NCI-H2107 treated with DMSO at 0.1 percent for 48 hours (cell line): ENCODE measurements around the gene EBF4.

ENCODE experiments used
- DNase-seq: peaks from one replicate; lab custom pipeline; 2025; ENCODE audit not compliant: unreplicated experiment; lab: John Stamatoyannopoulos, UW

The EBF4 gene, protein sequence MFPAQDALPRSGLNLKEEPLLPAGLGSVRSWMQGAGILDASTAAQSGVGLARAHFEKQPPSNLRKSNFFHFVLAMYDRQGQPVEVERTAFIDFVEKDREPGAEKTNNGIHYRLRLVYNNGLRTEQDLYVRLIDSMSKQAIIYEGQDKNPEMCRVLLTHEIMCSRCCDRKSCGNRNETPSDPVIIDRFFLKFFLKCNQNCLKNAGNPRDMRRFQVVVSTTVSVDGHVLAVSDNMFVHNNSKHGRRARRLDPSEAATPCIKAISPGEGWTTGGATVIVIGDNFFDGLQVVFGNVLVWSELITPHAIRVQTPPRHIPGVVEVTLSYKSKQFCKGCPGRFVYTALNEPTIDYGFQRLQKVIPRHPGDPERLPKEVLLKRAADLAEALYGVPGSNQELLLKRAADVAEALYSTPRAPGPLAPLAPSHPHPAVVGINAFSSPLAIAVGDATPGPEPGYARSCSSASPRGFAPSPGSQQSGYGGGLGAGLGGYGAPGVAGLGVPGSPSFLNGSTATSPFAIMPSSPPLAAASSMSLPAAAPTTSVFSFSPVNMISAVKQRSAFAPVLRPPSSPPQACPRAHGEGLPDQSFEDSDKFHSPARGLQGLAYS

GRCh38 chr20:2692036-2692885, at the start of gene EBF4:
Gene EBF4, plus strand, starts transcription at chr20:2692780. Its CDS starts 866 bp downstream, at chr20:2693646.
- DNase-seq = peak; percentile 3

- no peak for DNase-seq
These were observed 48.9 kb upstream of the EBF4 start for GRCh38 chr20:2643708-2644107.

DNA sequence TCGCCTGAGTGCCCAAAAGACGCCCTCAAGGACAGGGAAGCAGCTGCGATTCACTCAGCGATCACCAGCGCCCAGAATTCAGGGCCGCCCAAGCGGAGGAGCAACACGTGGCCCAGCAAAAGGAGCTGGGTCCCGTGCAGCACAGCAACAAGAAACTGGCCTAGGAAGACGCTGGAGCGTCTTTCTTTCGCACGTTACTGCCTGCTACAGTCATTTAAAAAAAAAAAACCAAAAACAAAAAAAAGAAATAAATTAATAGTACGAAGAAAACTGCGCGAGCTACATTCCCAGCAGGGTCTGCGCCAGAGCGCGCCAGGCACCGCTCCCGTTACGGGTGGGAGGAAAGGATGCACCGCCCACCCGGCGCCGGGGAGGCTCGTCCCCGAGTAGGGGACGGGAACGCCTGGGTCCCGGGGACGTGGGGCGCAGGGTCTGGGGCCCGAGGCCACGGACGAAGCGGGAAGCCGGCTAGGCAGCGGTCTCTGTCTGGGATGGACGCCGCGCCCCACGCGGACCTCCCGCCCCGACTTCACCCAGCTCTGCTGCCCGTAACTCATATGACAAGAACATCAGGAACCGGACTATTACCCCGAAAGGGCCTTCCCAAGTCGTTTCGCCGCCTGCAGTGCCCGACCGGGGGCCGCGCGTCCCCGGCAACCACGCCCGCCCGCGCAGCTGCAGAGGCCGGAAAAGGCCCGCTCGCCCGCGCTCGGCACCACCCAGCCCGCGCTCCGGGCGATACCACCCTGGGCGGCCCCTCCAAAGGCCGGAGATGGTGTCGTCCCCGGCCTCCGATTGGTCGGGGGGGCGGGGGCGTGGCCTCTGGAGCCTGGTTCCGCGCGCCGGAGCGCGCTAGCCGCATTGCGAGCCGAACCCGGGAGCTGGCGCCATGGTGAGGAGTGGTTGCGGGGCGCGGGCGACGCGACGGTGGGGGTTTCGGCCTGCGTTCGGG, 40.5 kb upstream of the EBF4 start, which contains the start of gene NOP56:
TSS of gene NOP56 (plus strand) at position 861 of the 952 bp plus-strand sequence. CDS start at position 890, 29 bp downstream.
- peak; percentile 38 for DNase-seq

GRCh38 chr20:2652724-2653555, 39.6 kb upstream of the EBF4 start:
- DNase-seq = no peak

DNA sequence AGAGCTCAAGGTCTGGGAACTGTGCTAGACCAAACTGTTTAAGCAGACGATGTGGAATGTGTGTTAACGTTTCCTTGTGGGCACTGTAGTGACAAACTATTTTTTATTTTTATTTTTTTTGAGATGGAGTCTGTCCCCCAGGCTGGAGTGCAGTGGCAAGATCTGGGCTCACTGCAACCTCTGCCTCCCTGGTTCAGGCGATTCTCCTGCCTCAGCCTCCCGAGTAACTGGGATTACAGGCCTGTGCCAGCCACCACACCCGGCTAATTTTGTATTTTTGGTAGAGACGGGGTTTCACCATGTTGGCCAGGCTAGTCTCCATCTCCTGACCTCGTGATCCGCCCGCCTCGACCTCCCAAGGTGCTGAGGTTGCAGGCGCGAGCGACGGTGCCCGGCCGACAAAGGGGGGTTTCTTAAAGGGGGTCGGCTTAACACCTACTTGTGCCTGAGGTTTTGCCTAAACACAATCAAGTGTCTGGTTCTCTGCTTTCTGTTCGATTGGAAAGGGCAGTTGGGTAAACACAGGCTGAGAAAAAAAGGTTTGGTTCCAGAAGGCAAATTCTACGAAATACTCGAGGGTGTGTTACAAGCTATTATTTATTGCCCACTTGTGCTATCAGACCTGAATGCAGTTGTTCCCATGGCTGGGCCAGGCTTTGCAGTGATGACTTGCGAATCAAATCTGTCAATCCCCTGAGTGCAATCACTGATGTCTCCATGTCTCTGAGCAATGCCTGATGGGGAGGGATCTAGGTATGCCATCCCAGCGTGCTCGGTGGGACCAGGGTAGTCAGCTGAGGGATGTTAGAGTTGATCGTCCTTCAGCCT, 38.8 kb upstream of the EBF4 start:
- no peak for DNase-seq

GRCh38 chr20:2654384-2654822, 38.2 kb upstream of the EBF4 start:
- DNase-seq = no peak

- no peak for DNase-seq
These were observed 37.7 kb upstream of the EBF4 start for GRCh38 chr20:2654831-2655230.

GRCh38 chr20:2655331-2656116, 37.1 kb upstream of the EBF4 start:
- DNase-seq = no peak

GRCh38 chr20:2656471-2657117, 36.0 kb upstream of the EBF4 start:
- DNase-seq = no peak

DNA sequence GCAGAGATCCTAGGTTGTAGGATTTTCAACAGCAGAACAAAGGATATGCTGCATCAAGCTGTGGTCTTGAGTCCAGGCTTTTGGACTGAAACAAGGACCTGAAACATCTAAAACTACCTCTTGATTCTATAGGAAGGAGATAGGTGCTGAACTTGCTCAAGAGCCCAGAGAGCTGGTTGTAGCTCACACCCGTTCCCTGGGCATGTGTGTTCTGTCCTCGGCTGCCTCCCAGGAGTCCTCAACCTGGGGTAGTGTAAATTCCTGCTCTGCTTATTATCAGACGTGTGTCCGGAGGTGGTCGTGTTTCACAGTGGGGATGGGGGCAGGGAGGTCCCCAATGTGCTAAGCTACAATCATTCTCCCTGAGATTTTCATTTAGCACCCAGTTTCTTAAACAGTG, 35.3 kb upstream of the EBF4 start:
- no peak for DNase-seq

- DNase-seq = no peak
These were observed 34.9 kb upstream of the EBF4 start for GRCh38 chr20:2657674-2658073.

GRCh38 chr20:2658414-2659354, 33.9 kb upstream of the EBF4 start:
- no peak for DNase-seq

GRCh38 chr20:2659547-2659946, 33.0 kb upstream of the EBF4 start:
- DNase-seq = no peak

GRCh38 chr20:2663364-2663886, 29.2 kb upstream of the EBF4 start:
- no peak for DNase-seq

DNA sequence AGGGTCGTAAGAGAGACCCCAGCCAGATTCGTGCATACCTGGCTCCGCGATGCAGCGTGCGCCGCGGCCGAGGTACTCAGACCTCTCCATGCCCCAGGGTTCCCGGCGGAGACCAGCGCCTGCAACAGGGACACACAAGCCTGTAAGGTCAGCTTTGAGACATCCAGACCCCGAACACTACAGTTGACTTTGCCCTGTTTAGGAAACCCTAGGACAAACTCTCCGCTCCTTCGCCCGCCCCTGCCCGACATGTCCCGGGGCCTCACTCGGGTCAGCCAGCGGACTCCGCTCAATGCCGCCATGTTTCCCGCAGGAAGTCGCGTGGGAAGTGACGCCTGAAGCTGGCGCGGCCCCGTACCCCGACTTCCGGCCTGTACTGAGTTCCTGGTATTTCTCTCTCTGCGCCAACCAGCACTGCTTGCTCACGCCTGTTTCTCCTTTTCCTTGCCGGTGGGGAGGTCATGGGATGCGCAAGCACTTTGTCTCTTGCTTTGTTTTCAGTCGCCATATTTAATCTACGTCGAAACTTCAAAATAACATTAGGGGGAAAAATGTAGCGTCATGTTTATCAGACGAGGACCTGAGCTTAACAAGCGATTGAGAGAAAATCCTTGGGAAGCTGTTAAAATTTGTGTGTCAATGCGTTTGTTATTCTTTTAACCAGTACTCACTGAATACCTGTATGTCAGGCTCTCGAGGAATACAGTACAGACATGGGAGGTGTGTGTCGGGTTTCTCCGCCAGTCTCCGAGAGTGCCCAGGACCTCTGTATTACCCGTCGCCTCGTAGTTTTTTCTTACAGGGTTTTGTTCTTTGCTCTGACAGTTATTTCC, 28.5 kb upstream of the EBF4 start, which contains the start of gene IDH3B:
TSS of gene IDH3B (minus strand) at position 330 of the 833 bp plus-strand sequence. CDS start at position 302, 28 bp downstream.
- DNase-seq = peak; percentile 58
